Suppressor macrophage treated with lipopolysaccharide for 1 hour (primary cell): ENCODE measurements around the gene SERPINE1.
"Not testable (repeated sequence)": the region's sequence is repeated elsewhere in the genome, so short reads cannot be mapped to it uniquely, and the experiment has no call there.

ENCODE experiments used
- DNase-seq, 3 donors: peaks; one replicate each; pipeline ENCODE4 v3.0.0-alpha.2; 2020 to 2022

The SERPINE1 gene

GRCh38 chr7:101102026-101102425, 24.9 kb upstream of the SERPINE1 start:
- no peak for DNase-seq

GRCh38 chr7:101103701-101104100, 23.2 kb upstream of the SERPINE1 start:
- not testable (repeated sequence) for DNase-seq

- peak in 1 of 3 donors; percentile 58 for DNase-seq
These were observed 22.7 kb upstream of the SERPINE1 start for GRCh38 chr7:101104193-101104713.

- DNase-seq: peak in 2 of 3 donors; percentile 33 to 48
These were observed 22.1 kb upstream of the SERPINE1 start for GRCh38 chr7:101104799-101105198.

- DNase-seq: not testable (repeated sequence)
These were observed 21.7 kb upstream of the SERPINE1 start for GRCh38 chr7:101105248-101105647.

GRCh38 chr7:101106386-101106785, 20.5 kb upstream of the SERPINE1 start:
- peak in 1 of 3 donors; percentile 31 for DNase-seq

- DNase-seq: peak; percentile 94 to 95 (median 95)
These were observed 18.5 kb upstream of the SERPINE1 start for GRCh38 chr7:101108330-101108857.

GRCh38 chr7:101108961-101109360, 17.9 kb upstream of the SERPINE1 start:
- DNase-seq: no peak

GRCh38 chr7:101109368-101109767, 17.5 kb upstream of the SERPINE1 start:
- DNase-seq: no peak

- DNase-seq: no peak
These were observed 15.6 kb upstream of the SERPINE1 start for GRCh38 chr7:101111261-101111660.

- no peak for DNase-seq
These were observed 14.7 kb upstream of the SERPINE1 start for GRCh38 chr7:101112233-101112632.

GRCh38 chr7:101113140-101113539, 13.8 kb upstream of the SERPINE1 start:
- not testable (repeated sequence) for DNase-seq

GRCh38 chr7:101113836-101114235, 13.1 kb upstream of the SERPINE1 start:
- peak; percentile 61 to 68 (median 63) for DNase-seq

GRCh38 chr7:101114492-101114891, 12.4 kb upstream of the SERPINE1 start:
- no peak for DNase-seq

GRCh38 chr7:101115215-101115614, 11.7 kb upstream of the SERPINE1 start:
- DNase-seq: no peak

- peak in 2 of 3 donors; percentile 40 to 46 for DNase-seq
These were observed 10.0 kb upstream of the SERPINE1 start for GRCh38 chr7:101116898-101117297.

- DNase-seq: no peak
These were observed 8.0 kb upstream of the SERPINE1 start for GRCh38 chr7:101118856-101119255.

- DNase-seq: no peak
These were observed 7.0 kb upstream of the SERPINE1 start for GRCh38 chr7:101119876-101120275.

GRCh38 chr7:101120315-101120714, 6.6 kb upstream of the SERPINE1 start:
- no peak for DNase-seq

- DNase-seq: not testable (repeated sequence)
These were observed 5.3 kb upstream of the SERPINE1 start for GRCh38 chr7:101121631-101121990.

- DNase-seq: peak; percentile 70 to 85 (median 80)
These were observed 4.6 kb upstream of the SERPINE1 start for GRCh38 chr7:101121991-101122932.

- no peak for DNase-seq
These were observed 3.8 kb upstream of the SERPINE1 start for GRCh38 chr7:101122933-101123702.

GRCh38 chr7:101123703-101124068, 3.2 kb upstream of the SERPINE1 start:
- no peak for DNase-seq
